ENCODE measurements around the gene SLC5A2.

The SLC5A2 gene

DNA sequence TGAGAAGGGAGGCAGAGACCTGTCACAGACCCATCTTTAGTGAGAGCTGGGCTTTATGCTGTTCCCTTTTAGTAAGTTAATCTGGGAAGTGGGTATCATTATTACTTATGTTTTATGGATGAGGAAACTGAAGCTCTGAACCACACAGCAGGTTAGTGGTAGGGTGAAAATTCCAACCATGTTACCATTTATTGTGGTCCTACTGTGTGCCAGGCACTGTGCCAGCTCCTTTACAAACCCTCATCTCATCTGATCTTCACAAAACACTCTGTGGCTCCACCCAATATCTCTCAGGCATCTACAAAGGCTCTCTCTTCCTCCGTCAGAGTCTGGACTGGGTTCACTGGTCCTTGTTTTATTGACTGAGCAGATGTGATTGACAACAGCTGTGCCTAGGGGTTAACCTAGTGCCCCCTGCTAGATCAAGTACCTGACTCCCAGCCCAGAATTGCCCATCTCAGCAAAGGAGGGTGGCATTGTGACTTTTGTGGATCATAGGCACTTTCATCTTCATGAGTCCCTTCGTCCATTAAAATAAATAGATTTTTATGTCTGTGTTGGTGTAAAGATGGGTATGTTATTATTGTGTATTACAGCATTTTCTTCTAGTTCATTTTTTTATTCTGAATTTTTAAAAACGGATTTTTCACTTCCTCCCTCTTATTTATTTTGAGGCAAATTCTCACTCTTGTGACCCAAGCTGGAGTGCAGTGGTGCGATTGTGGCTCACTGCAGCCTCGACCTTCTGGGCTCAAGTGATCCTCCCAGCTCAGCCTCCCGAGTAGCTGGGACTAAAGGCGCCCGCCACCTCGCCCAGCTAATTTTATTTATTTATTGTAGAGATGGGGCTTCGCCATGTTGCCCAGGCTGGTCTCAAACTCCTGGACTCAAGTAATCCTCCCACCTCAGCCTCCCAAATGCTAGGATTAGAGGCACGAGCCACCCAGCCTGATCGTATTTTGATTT, 7.9 kb upstream of the SLC5A2 start:
- CTCF ChIA-PET: interaction anchor here (0.7 kb wide), 1 partner anchor 14 kb away, joined by 4 read pairs; no protein-coding TSS in a partner anchor
- H3K27ac ChIP-seq: peak overlapping the region; percentile 97
- no peak for DNase-seq (ENCODE audit: low spot score)
- POLR2A ChIA-PET (ENCODE audit: low non-redundant PET): no interaction called here
- TF ChIP-seq, protein P1, sequence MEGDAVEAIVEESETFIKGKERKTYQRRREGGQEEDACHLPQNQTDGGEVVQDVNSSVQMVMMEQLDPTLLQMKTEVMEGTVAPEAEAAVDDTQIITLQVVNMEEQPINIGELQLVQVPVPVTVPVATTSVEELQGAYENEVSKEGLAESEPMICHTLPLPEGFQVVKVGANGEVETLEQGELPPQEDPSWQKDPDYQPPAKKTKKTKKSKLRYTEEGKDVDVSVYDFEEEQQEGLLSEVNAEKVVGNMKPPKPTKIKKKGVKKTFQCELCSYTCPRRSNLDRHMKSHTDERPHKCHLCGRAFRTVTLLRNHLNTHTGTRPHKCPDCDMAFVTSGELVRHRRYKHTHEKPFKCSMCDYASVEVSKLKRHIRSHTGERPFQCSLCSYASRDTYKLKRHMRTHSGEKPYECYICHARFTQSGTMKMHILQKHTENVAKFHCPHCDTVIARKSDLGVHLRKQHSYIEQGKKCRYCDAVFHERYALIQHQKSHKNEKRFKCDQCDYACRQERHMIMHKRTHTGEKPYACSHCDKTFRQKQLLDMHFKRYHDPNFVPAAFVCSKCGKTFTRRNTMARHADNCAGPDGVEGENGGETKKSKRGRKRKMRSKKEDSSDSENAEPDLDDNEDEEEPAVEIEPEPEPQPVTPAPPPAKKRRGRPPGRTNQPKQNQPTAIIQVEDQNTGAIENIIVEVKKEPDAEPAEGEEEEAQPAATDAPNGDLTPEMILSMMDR (conservative IDR thresholded peaks at IDR 0.05; ENCODE audit: low read depth): no peak

DNA sequence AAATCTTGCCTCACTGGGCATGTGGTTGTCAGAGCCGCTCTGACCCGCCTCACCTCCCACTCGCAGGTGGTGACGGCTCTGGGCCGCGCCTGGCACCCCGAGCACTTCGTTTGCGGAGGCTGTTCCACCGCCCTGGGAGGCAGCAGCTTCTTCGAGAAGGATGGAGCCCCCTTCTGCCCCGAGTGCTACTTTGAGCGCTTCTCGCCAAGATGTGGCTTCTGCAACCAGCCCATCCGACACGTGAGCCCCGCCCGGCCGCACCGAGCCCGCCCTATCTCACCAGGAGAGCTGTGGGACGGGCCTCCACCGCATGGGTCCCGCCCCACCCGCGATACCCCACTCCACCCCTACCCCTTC, 7.0 kb upstream of the SLC5A2 start:
- ChIA-PET CTCF (interaction anchor here (0.7 kb wide), 1 partner anchor 15 kb away, joined by 4 read pairs; no protein-coding TSS in a partner anchor), POLR2A (ENCODE audit: low non-redundant PET) (no interaction called here)
- H3K27ac ChIP-seq: no peak overlapping the region
- TF ChIP-seq, protein P1 (conservative IDR thresholded peaks at IDR 0.05; ENCODE audit: low read depth): no peak
- no peak for DNase-seq (ENCODE audit: low spot score)

DNA sequence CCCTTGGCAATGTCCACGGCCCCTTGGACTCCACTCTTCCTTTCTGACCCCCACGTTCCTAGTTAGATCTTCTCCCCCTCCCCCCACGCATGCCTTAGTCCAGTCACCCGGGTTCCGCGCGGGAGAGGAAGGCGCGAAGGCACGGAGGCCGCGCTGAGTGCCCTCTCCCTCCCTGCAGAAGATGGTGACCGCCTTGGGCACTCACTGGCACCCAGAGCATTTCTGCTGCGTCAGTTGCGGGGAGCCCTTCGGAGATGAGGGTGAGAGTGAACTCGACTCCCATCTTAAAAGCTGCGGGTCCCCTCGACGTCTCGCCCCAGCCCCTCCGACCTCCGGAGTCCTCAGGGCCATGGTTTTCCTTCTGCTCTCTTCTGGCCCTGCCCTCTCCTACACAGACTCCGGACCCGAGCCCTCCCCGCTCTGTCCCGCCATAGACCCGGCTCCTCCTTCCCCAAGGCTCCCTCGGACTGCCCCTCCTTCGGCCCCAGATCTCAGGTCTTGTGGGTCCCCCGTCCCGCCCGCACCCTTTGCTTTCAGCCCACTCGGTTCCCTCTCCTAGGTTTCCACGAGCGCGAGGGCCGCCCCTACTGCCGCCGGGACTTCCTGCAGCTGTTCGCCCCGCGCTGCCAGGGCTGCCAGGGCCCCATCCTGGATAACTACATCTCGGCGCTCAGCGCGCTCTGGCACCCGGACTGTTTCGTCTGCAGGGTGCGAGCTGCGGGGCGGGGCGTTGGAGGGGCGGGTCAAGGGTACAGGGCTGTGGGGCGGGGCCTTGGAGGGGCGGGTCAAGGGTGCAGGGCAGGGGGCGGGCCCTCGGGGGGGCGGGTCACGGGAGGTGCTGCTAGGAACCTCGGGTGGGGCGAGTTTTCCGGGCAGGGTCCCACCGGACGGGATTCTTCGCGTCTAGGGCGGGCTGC, 6.4 kb upstream of the SLC5A2 start:
- TF ChIP-seq, protein P1 (conservative IDR thresholded peaks at IDR 0.05; ENCODE audit: low read depth): no peak
- DNase-seq (ENCODE audit: low spot score): no peak
- ChIA-PET POLR2A (ENCODE audit: low non-redundant PET) (no interaction called here), CTCF (no interaction called here)
- H3K27ac ChIP-seq: no peak overlapping the region

DNA sequence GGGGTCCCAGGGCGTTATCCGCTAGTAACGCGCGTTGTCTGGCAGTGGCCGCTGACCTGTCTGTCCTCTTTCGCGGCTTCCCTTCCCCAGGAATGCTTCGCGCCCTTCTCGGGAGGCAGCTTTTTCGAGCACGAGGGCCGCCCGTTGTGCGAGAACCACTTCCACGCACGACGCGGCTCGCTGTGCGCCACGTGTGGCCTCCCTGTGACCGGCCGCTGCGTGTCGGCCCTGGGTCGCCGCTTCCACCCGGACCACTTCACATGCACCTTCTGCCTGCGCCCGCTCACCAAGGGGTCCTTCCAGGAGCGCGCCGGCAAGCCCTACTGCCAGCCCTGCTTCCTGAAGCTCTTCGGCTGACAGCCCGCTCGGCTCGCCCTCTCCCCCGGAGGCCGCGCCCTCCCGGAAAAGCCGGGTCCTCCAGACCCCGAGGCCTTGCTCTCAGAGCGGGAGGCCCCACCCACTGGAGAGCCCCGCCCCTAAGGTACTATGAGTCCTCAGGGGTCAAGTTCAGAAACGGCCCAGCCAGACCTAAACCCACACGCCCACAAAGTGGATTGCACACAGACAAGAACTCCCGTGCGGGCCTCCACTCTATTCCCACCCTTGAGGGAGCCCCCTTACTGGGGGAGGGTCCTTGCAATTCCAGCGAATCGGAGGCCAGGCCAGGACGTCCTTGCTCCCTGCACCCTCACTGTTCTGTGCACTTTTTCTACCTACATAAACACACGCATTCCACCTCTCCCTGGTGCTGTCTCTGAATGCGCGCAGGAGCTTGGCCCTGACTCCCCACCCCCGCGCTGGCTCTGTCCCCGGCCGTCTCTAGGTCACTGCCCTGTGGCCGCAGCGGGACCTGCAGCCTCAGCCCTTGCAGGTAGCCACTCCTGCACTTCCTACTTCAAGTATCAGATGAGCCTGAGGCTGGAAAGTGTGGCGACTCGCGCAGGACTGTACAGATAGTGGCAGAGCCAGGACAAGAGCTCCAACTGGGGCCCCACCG, 5.4 kb upstream of the SLC5A2 start:
- H3K27ac ChIP-seq: peak overlapping the region; percentile 22
- POLR2A ChIA-PET (ENCODE audit: low non-redundant PET): interaction anchor here (0.5 kb wide), 1 partner anchor 48 kb away, joined by 3 read pairs; no protein-coding TSS in a partner anchor
- CTCF ChIA-PET: no interaction called here
- TF ChIP-seq, protein P1 (conservative IDR thresholded peaks at IDR 0.05; ENCODE audit: low read depth): no peak
- no peak for DNase-seq (ENCODE audit: low spot score)

DNA sequence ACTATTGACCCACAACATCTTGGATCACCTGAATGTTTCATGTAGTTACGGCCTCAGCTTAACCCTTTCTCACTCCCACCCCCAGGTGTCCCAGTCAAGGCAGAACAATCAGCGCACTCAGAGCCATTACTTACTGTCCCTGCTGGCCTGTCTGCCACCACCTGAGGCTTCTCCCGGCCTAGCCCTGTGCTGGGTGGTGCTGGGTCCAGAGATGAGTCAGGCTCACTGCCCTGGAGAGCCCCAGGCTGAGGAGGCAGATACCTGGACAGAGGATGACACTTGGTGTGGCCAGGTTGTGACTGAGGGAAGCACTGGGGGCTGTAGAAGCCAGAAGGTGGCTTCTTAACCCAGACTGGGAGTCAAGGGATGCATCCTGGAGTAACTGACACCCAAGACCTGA, 4.0 kb upstream of the SLC5A2 start:
- TF ChIP-seq, protein P1 (conservative IDR thresholded peaks at IDR 0.05; ENCODE audit: low read depth): no peak
- POLR2A ChIA-PET (ENCODE audit: low non-redundant PET): no interaction called here
- peak overlapping the region; percentile 37; the same call in 1 of the 2 replicates for H3K27ac ChIP-seq
- CTCF ChIA-PET: no interaction called here
- DNase-seq (ENCODE audit: low spot score): no peak
